ENCODE data around the gene GTSE1. TPM values are rescaled to one million over a fixed set of nuclear protein-coding genes. Genes with fewer than 3 reads are reported as not detected.
"Not testable (repeated sequence)": the region's sequence is repeated elsewhere in the genome, so short reads cannot be mapped to it uniquely, and the experiment has no call there.

Gene GTSE1
- total RNA-seq, 4 donors from 2014 or later, result 1.00 to 3.0 (median 1.2) TPM; not detected in 1

DNA sequence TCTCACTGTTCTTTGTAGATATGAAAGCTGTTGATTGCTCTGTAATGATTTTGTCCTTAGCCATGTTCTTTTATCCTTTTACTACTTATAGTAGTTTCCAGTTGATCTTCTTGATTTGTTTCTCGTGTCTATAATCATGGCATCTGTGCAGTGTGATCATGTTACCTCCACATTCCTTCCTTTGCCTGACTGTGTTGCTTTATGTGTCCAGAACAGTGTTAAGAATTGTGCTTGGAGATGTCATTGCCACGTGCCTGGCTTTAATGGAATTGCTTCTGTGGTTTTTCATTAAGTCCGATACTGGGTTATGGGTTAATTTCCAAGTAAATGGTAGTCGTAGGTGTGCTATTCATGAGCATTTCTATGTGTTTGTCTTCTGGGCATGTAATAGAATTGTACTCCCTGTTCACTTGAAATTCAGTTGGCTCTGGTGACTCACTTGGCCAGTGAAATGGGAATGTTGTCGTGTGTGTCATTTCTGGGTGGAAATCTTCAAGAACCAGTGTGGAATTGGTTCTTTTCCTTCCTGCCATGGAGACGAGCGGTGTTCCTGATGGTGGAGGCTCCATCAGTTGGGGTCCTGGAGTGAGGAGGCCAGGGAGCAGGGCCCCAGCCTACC, 6.8 kb downstream of the GTSE1 start:
- no peaks in the 10 kb centered on the region for H3K4me1 ChIP-seq
- TF ChIP-seq EP300 (IDR thresholded peaks at IDR 0.05; ENCODE audit: low read depth) (no peak), POLR2AphosphoS5 (IDR thresholded peaks at IDR 0.05) (no peak), POLR2A (IDR thresholded peaks at IDR 0.05) (no peak)
- TF ChIP-seq, protein P1, sequence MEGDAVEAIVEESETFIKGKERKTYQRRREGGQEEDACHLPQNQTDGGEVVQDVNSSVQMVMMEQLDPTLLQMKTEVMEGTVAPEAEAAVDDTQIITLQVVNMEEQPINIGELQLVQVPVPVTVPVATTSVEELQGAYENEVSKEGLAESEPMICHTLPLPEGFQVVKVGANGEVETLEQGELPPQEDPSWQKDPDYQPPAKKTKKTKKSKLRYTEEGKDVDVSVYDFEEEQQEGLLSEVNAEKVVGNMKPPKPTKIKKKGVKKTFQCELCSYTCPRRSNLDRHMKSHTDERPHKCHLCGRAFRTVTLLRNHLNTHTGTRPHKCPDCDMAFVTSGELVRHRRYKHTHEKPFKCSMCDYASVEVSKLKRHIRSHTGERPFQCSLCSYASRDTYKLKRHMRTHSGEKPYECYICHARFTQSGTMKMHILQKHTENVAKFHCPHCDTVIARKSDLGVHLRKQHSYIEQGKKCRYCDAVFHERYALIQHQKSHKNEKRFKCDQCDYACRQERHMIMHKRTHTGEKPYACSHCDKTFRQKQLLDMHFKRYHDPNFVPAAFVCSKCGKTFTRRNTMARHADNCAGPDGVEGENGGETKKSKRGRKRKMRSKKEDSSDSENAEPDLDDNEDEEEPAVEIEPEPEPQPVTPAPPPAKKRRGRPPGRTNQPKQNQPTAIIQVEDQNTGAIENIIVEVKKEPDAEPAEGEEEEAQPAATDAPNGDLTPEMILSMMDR (IDR thresholded peaks at IDR 0.05), result no peak
- in situ Hi-C loops (cut with MboI; ENCODE audit: low pct_ligation_motif_present in 1 of 4, low pct_unique_long_range_greater_than_20kb in 1 of 4, low sequenced_read_pairs in 3 of 4), result loop anchor here in 1 of 4 donors (25.0 kb wide), 1 partner anchor 291 kb away; no protein-coding TSS in a partner anchor
- DNase-seq, result no peak
- no peak overlapping the region for H3K27ac ChIP-seq
- no peaks in the 10 kb centered on the region for H3K36me3 ChIP-seq
- H3K4me3 ChIP-seq, result no peak overlapping the region
- WGBS, 2 donors (ENCODE audit: low coverage in 1 of 2), result 92 to 94% methylated on average over 5 to 7 of the region's 7 CpGs
- H3K27me3 ChIP-seq, result no peaks in the 10 kb centered on the region
- intact Hi-C loops (cut with DNase I; ENCODE audit: low total_unique reads), result no loop called here
- H3K9me3 ChIP-seq, result no peaks in the 10 kb centered on the region

DNA sequence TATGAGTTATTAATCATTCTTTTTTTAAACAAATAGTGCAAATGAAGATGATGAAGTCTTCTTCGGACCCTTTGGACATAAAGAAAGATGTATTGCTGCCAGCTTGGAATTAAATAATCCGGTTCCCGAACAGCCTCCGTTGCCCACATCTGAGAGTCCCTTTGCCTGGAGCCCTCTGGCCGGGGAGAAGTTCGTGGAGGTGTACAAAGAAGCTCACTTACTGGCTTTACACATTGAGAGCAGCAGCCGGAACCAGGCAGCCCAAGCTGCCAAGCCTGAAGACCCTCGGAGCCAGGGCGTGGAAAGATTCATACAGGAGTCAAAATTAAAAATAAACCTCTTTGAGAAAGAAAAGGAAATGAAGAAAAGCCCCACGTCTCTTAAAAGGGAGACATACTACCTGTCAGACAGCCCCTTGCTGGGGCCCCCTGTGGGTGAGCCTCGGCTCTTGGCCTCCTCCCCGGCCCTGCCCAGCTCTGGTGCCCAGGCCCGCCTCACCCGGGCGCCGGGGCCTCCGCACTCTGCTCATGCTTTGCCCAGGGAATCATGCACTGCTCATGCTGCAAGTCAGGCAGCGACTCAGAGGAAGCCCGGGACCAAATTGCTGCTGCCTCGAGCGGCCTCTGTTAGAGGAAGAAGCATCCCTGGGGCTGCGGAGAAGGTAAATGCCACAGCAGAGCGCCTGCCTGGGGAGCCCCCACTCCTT, 11.8 kb downstream of the GTSE1 start:
- intact Hi-C loops (cut with DNase I; ENCODE audit: low total_unique reads) (no loop called here), in situ Hi-C loops (cut with MboI; ENCODE audit: low pct_ligation_motif_present in 1 of 4, low pct_unique_long_range_greater_than_20kb in 1 of 4, low sequenced_read_pairs in 3 of 4) (loop anchor here in 1 of 4 donors (25.0 kb wide), 1 partner anchor 296 kb away; no protein-coding TSS in a partner anchor)
- no peak overlapping the region for H3K27ac ChIP-seq
- TF ChIP-seq POLR2AphosphoS5 (IDR thresholded peaks at IDR 0.05), result no peak
- no peak for TF ChIP-seq POLR2A (IDR thresholded peaks at IDR 0.05)
- TF ChIP-seq, protein P1 (IDR thresholded peaks at IDR 0.05), result no peak
- no peak for TF ChIP-seq EP300 (IDR thresholded peaks at IDR 0.05; ENCODE audit: low read depth)
- H3K27me3 ChIP-seq, result no peaks in the 10 kb centered on the region
- no peaks in the 10 kb centered on the region for H3K4me1 ChIP-seq
- no peak for DNase-seq
- H3K4me3 ChIP-seq, result no peak overlapping the region
- no peaks in the 10 kb centered on the region for H3K9me3 ChIP-seq
- H3K36me3 ChIP-seq, result no peaks in the 10 kb centered on the region
- 58 to 95% methylated on average over 3 to 23 of the region's 23 CpGs for WGBS, 2 donors (ENCODE audit: low coverage in 1 of 2)

DNA sequence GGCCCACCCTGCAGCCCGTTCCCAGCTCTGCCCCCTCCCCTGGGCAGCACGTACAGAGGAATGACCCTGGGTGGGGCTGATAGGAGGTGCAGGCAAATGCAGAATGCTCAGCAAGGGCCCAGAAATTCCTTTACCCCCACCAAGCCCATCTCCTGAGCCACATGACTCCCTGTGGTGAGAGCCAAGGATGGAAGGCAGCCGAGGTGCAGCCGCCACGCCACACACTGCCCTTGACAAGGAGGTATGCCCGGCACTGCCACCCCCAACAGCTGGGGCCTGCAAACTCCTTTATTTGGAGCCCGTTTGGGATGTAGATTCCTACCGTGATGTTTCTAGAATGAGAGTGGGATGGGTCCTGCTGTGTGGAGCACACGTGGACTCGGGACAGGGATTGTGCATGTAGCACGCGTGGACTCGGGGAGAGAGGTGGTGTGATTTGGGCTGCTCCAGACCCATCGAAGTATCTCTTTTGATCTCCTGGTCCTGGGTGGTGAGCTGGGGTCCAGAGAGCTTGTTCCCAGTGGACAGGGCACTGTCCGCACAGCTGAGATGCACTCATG, 12.9 kb downstream of the GTSE1 start:
- H3K4me3 ChIP-seq, result no peak overlapping the region
- TF ChIP-seq POLR2A (IDR thresholded peaks at IDR 0.05), result no peak
- H3K4me1 ChIP-seq, result no peaks in the 10 kb centered on the region
- H3K36me3 ChIP-seq, result no peaks in the 10 kb centered on the region
- H3K9me3 ChIP-seq, result no peaks in the 10 kb centered on the region
- in situ Hi-C loops (cut with MboI; ENCODE audit: low pct_ligation_motif_present in 1 of 4, low pct_unique_long_range_greater_than_20kb in 1 of 4, low sequenced_read_pairs in 3 of 4) (loop anchor here (5.0 to 25.0 kb wide), 5 partner anchors 182 to 305 kb away; no protein-coding TSS in a partner anchor), intact Hi-C loops (cut with DNase I; ENCODE audit: low total_unique reads) (loop anchor here (10.0 kb wide), 1 partner anchor 315 kb away; no protein-coding TSS in a partner anchor)
- DNase-seq, result no peak
- H3K27me3 ChIP-seq, result no peaks in the 10 kb centered on the region
- H3K27ac ChIP-seq, result no peak overlapping the region
- WGBS, 2 donors (ENCODE audit: low coverage in 1 of 2), result 95 to 100% methylated on average over 1 to 15 of the region's 15 CpGs

DNA sequence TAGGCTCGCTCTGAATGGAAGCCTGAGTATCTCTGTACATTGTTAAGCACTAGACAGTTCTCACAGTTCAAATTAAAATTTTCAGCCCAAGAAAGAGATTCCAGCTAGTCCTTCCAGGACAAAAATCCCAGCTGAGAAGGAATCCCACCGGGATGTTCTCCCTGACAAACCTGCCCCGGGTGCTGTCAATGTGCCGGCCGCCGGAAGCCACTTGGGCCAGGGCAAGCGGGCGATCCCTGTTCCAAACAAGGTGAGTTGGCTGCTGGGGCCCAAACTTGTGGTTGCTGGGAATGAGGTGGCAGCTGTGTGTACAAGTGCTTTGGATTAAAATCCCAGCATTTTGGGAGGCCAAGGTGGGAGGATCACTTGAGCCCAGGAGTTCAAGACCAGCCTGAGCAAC, 15.4 kb downstream of the GTSE1 start:
- intact Hi-C loops (cut with DNase I; ENCODE audit: low total_unique reads), result loop anchor here (10.0 kb wide), 1 partner anchor 317 kb away; no protein-coding TSS in a partner anchor
- no peaks in the 10 kb centered on the region for H3K4me1 ChIP-seq

DNA sequence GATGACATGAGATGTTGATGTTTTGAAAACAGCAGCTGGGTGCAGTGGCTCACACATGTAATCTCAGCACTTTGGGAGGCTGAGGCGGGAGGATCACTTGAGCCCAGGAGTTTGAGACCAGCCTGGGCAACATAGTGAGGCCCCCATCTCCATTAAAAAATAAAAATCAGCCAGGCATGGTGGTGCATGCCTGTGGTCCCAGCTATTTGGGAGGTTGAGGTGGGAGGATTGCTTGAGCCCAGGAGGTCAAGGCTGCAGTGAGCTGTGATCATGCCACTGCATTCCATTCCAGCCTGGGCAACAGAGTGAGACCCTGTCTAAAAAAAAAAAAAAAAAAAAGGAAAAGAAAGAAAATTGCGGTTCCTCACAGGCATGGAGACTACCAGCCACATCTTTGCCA, 16.2 kb downstream of the GTSE1 start:
- H3K27me3 ChIP-seq, DNase-seq, H3K9me3 ChIP-seq, H3K4me1 ChIP-seq, H3K36me3 ChIP-seq, H3K4me3 ChIP-seq, H3K27ac ChIP-seq: not testable (repeated sequence)
- in situ Hi-C loops (cut with MboI; ENCODE audit: low pct_ligation_motif_present in 1 of 4, low pct_unique_long_range_greater_than_20kb in 1 of 4, low sequenced_read_pairs in 3 of 4) (loop anchor here (5.0 to 25.0 kb wide), 5 partner anchors 186 to 308 kb away; no protein-coding TSS in a partner anchor), intact Hi-C loops (cut with DNase I; ENCODE audit: low total_unique reads) (loop anchor here (10.0 kb wide), 1 partner anchor 318 kb away; no protein-coding TSS in a partner anchor)
- WGBS, 2 donors (ENCODE audit: low coverage in 1 of 2), result 91% methylated on average over 2 of the region's 2 CpGs; no CpG with 5 or more reads in 1 of the 2 donors

More for the DNA sequence above, 15.4 kb downstream of the GTSE1 start:
- WGBS, 2 donors (ENCODE audit: low coverage in 1 of 2), result 97% methylated on average over 8 of the region's 8 CpGs; no CpG with 5 or more reads in 1 of the 2 donors
- no peak for TF ChIP-seq EP300 (IDR thresholded peaks at IDR 0.05; ENCODE audit: low read depth)
- TF ChIP-seq, protein P1 (IDR thresholded peaks at IDR 0.05), result no peak
- no peak for TF ChIP-seq POLR2AphosphoS5 (IDR thresholded peaks at IDR 0.05)
- TF ChIP-seq POLR2A (IDR thresholded peaks at IDR 0.05), result no peak
- DNase-seq, result no peak
- Histone ChIP-seq H3K27ac (no peak overlapping the region), H3K4me3 (no peak overlapping the region), H3K36me3 (no peaks in the 10 kb centered on the region), H3K9me3 (no peaks in the 10 kb centered on the region), H3K27me3 (no peaks in the 10 kb centered on the region)
- in situ Hi-C loops (cut with MboI; ENCODE audit: low pct_ligation_motif_present in 1 of 4, low pct_unique_long_range_greater_than_20kb in 1 of 4, low sequenced_read_pairs in 3 of 4), result loop anchor here (5.0 to 25.0 kb wide), 5 partner anchors 185 to 307 kb away; no protein-coding TSS in a partner anchor
